ENCODE results near the gene OXNAD1. TPM values are rescaled to one million over a fixed set of nuclear protein-coding genes. Genes with fewer than 3 reads are reported as not detected.

Gene OXNAD1
- total and polyA plus RNA-seq, 10 of the 15 experiments (the other 5 are each of a cell fraction or from before 2014, with no cell fraction given), result 5.6 to 27.8 (median 16.2) TPM

GRCh38 chr3:16229681-16230080 is 35.3 kb upstream of the OXNAD1 start:
- in situ Hi-C loops (cut with MboI), result no loop called here
- no peaks in the 10 kb centered on the region for H3K4me1 ChIP-seq (ENCODE audit: control insufficient read depth, insufficient read depth, low read length)
- no peak overlapping the region for H2AFZ ChIP-seq (ENCODE audit: control insufficient read depth, low read depth, low read length)
- intact Hi-C loops (cut with micrococcal nuclease; ENCODE audit: unreplicated experiment), result no loop called here
- no peak overlapping the region for H3K27ac ChIP-seq (ENCODE audit: control insufficient read depth, insufficient read depth)
- ATAC-seq (no peak), DNase-seq (ENCODE audit: low read depth, low spot score) (no peak), FAIRE-seq (no peak)
- H4K20me1 ChIP-seq (ENCODE audit: control insufficient read depth, insufficient read depth), result no peaks in the 10 kb centered on the region
- H3K9ac ChIP-seq (ENCODE audit: control insufficient read depth, insufficient read depth, low read length), result no peak overlapping the region
- TF ChIP-seq NFIC (IDR thresholded peaks at IDR 0.05; ENCODE audit: low read depth, low read length), result no peak
- TF ChIP-seq TAF1 (IDR thresholded peaks at IDR 0.05; ENCODE audit: borderline replicate concordance, low read depth, low read length), result no peak
- TF ChIP-seq CBFB (IDR thresholded peaks at IDR 0.05; ENCODE audit: low read depth), result no peak
- TF ChIP-seq ZBTB4 (CRISPR knock-in tag; IDR thresholded peaks at IDR 0.05), result no peak
- no peak for TF ChIP-seq ASH2L (IDR thresholded peaks at IDR 0.05; ENCODE audit: borderline replicate concordance, low read depth)
- TF ChIP-seq MTA2 (IDR thresholded peaks at IDR 0.05; ENCODE audit: low read depth), result no peak
- TF ChIP-seq CTCF (IDR thresholded peaks at IDR 0.05 in 2 of 3, conservative IDR thresholded peaks at IDR 0.05 in 1 of 3; ENCODE audit: control insufficient read depth in 2 of 3, extremely low read depth in 1 of 3, insufficient read depth in 1 of 3, low read depth in 3 of 3, low read length in 3 of 3), result no peak
- no peak for TF ChIP-seq MEF2A (IDR thresholded peaks at IDR 0.05; ENCODE audit: insufficient read depth, low read depth, low read length)
- TF ChIP-seq NFYB (IDR thresholded peaks at IDR 0.05; ENCODE audit: insufficient read depth, low read depth, low read length), result no peak
- TF ChIP-seq SREBF1 (IDR thresholded peaks at IDR 0.05; ENCODE audit: low read length), result no peak
- TF ChIP-seq TCF3 (IDR thresholded peaks at IDR 0.05; ENCODE audit: borderline replicate concordance, insufficient read depth, low read depth, low read length), result no peak
- no peak for TF ChIP-seq PAX5 (IDR thresholded peaks at IDR 0.05; ENCODE audit: borderline replicate concordance, low read depth, low read length)
- TF ChIP-seq E4F1 (IDR thresholded peaks at IDR 0.05; ENCODE audit: borderline replicate concordance, partially characterized antibody), result no peak
- ChIA-PET RAD21 (ENCODE audit: unreplicated experiment) (no interaction called here), CTCF (no interaction called here), POLR2A (no interaction called here), SMC1A (ENCODE audit: uncharacterized antibody, unreplicated experiment) (no interaction called here)
- no peaks in the 10 kb centered on the region for H3K79me2 ChIP-seq (ENCODE audit: control insufficient read depth, insufficient read depth, low read length)
- H3K27me3 ChIP-seq (replicated peaks in 1 of 2; ENCODE audit: control insufficient read depth in 2 of 2, insufficient read depth in 2 of 2, low read length in 1 of 2), result peaks cover 0 to 2% of the 10 kb centered on the region in 2 experiments; a peak in 1 of 4 replicates
- no peak overlapping the region for H3K4me2 ChIP-seq (ENCODE audit: control insufficient read depth, insufficient read depth)
- no peaks in the 10 kb centered on the region for H3K36me3 ChIP-seq (ENCODE audit: control insufficient read depth in 2 of 2, insufficient read depth in 2 of 2, low read length in 1 of 2)
- no peak overlapping the region for H3K4me3 ChIP-seq
- no peaks in the 10 kb centered on the region for H3K9me3 ChIP-seq (replicated peaks; ENCODE audit: control insufficient read depth, insufficient read depth, low read length)
- no TSS peak for BruUV-seq (replicated peaks)
